Hematopoietic multipotent progenitor cell treated with erythropoietin and hydrocortisone succinate and interleukin-3 and kit ligand, for 8 days (in vitro differentiated cells): Measurements from ENCODE around the gene CACUL1.
"Not testable (repeated sequence)": the region's sequence is repeated elsewhere in the genome, so short reads cannot be mapped to it uniquely, and the experiment has no call there.

Experiments
- DNase-seq: peaks from one replicate; pipeline ENCODE4 v3.0.0-alpha.2; 2015

CACUL1 gene

DNA sequence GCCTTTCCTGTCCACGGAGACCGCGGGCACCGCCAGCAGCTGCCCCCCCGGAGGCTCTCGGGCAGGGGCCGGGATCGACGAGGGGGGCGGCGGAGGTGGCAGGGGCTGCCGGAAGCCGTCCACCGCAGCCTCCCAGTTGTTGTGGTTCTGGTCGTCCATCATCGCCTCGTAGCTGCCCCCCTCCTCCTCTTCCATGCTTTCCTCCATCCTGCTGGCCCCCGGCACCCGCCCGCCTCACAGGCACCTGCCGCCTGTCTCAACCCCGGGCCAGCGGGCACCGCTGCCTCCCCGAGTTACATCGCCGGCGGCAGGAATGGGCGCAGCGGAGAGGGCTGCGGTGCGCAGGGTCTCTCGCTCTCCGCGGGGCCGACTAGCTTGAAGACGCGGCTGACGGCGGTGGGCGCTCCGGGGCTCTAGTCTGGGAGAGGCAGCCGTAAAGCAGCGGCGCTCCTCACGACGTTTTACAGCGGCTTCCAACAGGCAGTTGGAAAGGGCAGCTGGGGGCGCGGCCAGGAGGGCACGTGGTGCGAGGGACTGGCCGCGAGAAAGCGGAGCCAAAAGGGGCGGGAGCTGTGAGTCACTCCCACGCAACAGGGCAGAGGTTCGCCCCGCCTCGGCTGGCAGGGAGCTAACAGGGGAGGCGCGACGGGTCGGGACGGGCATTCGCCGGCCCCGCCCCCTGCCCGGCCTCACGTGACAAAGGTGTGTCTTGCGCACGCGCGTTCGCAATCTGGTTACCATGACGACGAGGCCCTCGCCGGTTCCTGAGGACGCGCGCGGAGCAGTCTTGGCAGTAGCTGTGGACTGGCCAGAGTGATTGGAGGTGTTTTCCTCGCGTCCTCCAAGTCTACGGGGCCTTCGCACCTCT is at the start of gene CACUL1:
Gene CACUL1 (minus strand): TSS at position 415 of the 868 bp plus-strand sequence. CDS start 208 bp downstream, at position 207.
- peak; percentile 99 for DNase-seq

DNA sequence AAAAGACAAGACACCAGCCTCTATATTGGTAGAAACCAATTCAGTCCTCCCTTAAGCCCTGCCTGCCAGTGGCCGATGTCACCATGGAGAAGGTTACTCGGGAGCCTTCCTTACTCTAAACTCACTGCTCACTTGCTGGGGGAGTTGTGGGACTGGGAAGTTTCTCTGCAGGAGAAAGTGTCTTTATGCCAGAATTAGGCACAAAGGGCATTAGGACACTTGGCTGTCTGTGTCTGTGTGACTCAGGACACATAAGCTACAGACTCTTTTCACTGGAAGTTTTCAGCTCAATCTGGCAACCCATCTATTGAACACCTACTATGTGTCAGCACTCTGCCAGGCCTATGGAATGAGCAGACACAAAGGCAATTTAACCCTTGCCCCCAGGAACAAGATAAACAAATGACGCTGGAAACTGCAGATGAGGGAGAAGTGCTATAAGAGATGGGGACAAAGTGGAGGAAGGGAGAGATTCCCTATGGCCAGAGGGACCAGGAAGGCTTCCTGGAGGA is 49.5 kb upstream of the CACUL1 start:
- no peak for DNase-seq

DNA sequence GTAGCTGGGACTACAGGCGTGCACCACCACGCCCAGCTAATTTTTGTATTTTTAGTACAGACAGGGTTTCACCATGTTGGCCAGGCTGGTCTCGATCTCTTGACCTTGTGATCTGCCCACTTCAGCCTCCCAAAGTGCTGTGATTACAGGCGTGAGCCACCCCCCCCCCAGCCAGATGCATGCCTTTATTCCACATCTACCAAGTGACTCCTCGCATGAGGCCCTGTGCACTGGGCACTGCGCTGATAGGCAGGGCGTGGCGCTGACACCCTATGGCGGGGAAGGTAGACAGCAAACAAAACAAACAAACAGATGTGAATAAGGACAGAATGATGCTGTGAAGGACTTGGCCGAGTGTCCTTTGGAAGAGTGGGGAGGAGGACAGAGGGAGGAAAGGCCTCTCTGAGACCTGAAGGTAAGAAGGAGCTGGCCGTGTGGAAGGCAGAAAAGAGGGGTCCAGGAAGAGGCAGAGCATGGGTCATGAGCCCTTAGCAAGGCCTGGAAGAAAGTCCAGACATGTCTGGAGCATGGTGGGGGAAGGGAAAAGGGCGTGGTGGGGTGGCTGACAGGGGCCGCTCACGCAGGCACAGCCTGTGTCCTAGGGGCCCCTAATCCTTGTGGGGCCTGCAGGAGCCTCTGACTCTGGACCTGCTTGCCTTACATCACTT is 47.5 kb upstream of the CACUL1 start:
- DNase-seq, result no peak

- DNase-seq, result peak; percentile 37
Measured at GRCh38 chr10:118800920-118801319, 46.1 kb upstream of the CACUL1 start.

DNA sequence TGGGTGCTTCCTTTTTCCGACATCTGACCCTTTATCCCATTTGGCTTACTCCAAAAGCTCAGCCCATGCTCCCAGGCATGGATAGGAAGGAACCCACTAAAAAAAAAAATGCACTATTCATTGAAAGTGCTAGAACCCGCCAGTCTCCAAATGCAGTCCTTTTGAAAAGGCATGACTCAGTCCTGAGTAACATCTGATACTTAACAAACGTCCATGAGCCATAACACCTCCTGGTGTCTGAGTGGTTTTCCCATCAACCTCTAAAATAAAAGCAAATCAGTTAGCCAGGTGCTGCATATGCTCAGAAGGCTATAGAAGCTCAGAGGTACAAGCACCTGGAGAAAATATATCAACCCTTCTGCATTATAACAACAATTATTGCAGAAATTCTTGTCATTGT is 45.0 kb upstream of the CACUL1 start:
- DNase-seq, result no peak

DNA sequence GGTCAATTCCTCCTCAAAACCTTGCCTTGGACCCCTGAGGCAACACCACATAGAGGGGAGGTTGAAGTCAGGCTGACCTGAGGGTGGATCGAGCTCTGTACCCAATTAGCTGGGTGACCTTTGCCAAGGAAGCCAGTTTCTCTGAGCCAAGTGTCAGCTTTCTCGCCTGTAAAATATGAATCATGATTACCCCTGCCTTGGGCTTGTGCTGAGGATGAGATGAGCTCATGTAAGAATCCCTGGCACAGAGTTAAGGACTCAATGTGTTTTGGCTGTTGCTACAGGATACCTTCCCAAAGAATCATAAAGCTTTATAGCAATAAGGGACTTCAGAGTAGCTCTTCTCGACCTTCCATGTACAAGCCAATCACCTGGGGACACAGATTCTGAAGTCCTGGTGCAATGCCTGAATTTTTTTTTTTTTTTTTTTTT is 43.5 kb upstream of the CACUL1 start:
- DNase-seq, result no peak

GRCh38 chr10:118794971-118795370 is 40.2 kb upstream of the CACUL1 start:
- DNase-seq, result not testable (repeated sequence)

- DNase-seq, result no peak
Measured at GRCh38 chr10:118793545-118793944, 38.8 kb upstream of the CACUL1 start.

GRCh38 chr10:118792526-118792925 is 37.8 kb upstream of the CACUL1 start:
- DNase-seq, result no peak

GRCh38 chr10:118790058-118790457 is 35.3 kb upstream of the CACUL1 start:
- DNase-seq, result no peak

- no peak for DNase-seq
Measured at GRCh38 chr10:118785551-118785950, 30.8 kb upstream of the CACUL1 start.

DNA sequence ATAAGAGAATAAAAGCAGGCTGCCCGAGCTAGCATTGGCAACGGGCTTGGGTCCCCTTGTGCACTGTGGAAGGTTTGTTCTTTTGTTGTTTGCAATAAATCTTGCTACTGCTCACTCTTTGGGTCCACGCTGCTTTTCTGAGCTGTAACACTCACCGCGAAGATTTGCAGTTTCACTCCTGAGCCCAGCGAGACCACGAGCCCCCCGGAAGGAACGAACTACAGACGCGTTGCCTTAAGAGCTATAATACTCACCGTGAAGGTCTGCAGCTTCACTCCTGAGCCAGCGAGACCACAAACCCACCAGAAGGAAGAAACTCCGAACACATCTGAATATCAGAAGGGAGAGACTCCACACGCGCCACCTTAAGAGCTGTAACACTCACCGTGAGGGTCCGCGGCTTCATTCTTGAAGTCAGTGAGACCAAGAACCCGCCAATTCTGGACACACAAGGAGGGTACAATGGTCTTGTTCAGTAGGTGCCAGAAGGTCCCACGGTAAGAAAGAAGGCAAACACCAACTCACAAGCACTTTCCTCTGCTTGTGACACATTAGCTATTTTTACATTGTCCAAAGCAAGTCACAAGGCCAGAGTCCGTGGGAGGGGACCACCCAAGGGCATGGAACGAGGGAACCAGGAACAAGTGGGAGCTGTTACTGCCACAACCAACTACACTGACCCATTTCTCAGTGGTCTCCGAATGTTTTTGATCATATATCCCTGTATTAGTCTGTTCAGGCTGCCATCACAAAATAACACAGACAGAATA is 29.2 kb upstream of the CACUL1 start:
- no peak for DNase-seq

DNA sequence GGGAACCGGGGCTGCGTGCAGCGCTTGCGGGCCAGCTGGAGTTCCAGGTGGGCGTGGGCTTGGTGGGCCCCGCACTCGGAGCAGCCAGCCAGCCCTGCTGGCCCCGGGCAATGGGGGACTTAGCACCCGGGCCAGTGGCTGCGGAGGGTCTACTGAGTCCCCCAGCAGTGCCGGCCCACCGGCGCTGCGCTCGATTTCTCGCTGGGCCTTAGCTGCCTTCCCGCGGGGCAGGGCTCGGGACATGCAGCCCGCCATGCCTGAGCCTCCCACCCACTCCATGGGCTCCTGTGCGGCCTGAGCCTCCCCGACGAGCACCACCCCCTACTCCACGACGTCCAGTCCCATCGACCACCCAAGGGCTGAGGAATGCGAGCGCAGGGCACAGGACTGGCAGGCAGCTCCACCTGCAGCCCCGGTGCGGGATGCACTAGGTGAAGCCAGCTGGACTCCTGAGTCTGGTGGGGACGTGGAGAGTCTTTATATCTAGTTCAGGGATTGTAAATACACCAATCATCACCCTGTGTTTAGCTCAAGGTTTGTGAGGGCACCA is 28.2 kb upstream of the CACUL1 start:
- not testable (repeated sequence) for DNase-seq

- DNase-seq, result no peak
Measured at GRCh38 chr10:118781541-118781940, 26.8 kb upstream of the CACUL1 start.

GRCh38 chr10:118778727-118779126 is 24.0 kb upstream of the CACUL1 start:
- DNase-seq, result no peak

- DNase-seq, result no peak
Measured at GRCh38 chr10:118776960-118777359, 22.2 kb upstream of the CACUL1 start.

- DNase-seq, result no peak
Measured at GRCh38 chr10:118776033-118776432, 21.3 kb upstream of the CACUL1 start.

DNA sequence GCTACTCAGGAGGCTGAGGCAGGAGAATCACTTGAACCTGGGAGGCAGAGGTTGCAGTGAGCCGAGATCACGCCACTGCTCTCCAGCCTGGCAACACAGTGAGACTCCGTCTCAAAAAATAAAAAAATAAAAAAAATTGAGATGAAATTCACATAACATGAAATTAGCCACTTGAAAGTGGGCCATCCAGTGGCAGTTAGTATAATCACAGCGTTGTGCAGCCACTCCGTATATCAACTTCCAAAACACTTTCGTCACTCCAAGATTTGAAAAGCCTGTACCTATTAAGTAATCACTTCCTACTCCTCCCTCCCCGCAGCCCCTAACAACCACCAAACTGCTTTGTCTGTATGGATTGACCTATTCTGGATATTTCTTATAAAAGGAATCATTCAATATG is 20.7 kb upstream of the CACUL1 start:
- no peak for DNase-seq

DNA sequence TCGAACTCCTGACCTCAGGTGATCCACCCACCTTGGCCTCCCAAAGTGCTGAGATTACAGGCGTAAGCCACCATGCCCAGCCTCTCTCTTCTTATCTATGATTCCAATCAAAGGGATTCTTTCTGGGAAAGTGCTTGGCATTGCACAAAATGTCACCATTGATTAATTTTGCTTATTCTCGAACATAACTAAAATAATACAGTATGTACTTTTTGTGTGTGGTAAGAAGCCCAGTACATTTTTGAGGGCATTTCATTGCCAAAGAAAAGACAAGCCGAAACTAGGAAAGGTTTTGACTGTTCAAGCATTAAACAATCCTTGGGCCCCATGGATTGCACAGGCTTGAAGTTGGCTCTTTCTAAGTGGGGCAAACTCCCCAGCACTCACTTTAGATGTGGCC is 18.3 kb upstream of the CACUL1 start:
- no peak for DNase-seq

GRCh38 chr10:118771976-118772375 is 17.2 kb upstream of the CACUL1 start:
- no peak for DNase-seq

DNA sequence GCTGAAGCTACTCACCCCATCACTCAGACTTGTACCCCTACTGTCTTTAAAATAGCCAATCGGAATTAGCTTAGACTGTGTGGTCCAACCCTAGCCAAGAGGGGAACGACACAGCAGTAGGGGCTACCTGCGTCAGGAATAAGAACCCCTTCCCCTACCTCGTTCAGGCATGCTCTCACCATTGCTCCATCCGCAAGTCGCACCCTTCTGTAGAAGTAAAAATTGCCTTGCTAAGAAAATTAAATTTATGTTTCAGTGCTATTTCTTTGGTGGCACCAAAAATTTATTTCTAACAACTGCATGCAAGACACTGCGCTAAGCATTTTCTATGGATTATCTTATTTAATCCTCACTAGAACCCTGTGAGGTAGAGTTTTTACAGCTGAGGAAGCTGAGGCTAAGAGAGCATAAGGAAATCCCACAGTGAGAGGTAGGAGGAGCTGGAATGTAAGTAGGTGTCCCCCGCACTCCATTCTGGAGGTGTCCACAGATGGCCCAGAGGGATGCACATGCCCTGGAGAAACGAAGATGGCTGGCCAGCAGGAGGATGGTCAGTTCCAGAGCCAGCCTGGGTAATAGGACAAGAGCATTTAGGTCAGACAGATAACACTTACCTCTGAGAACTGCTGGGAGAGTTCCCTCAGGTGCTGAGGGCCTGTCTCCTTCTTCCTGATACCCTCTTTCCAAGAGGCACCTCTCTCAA is 15.3 kb upstream of the CACUL1 start:
- no peak for DNase-seq
